RWPE1 (cell line): ENCODE data around the gene C16orf92.

Experiments
- CTCF ChIA-PET: fragments of 350-600 bp; sonication (Branson Sonifier 250); formaldehyde crosslinking; extraction: SDS; loops from one replicate; lab custom pipeline; 2021; lab: Yijun Ruan, JAX
- POLR2A ChIA-PET: fragments of 400-600 bp; formaldehyde crosslinking; extraction: SDS; loops from one replicate; lab custom pipeline; 2020; ENCODE audit warnings: antibody characterized with exemption; ENCODE audit not compliant: low non-redundant PET; lab: Yijun Ruan, JAX
- DNase-seq: peaks from one replicate; pipeline ENCODE4 v3.0.0; 2012; ENCODE audit warnings: low spot score
- H3K27ac ChIP-seq: fragments of 450-650 bp; 2 replicates; pipeline ENCODE4 v1.5.1; 2017
- CTCF ChIP-seq: fragments of 450-650 bp; conservative IDR thresholded peaks from 2 replicates; pipeline ENCODE4 v1.5.1; 2017; ENCODE audit warnings: low read depth, mild to moderate bottlenecking

Gene C16orf92

GRCh38 chr16:29988346-29989075 lies 34.5 kb upstream of the C16orf92 start:
- POLR2A ChIA-PET: no interaction called here
- CTCF ChIA-PET: no interaction called here
- H3K27ac ChIP-seq: peak overlapping the region; percentile 50
- no peak for TF ChIP-seq CTCF
- no peak for DNase-seq

- no peak for TF ChIP-seq CTCF
- no peak for DNase-seq
- CTCF ChIA-PET: no interaction called here
- peak overlapping the region; percentile 50 for H3K27ac ChIP-seq
- POLR2A ChIA-PET: no interaction called here
Measured at GRCh38 chr16:29989111-29989858, 33.7 kb upstream of the C16orf92 start.

- POLR2A ChIA-PET: no interaction called here
- no peak overlapping the region for H3K27ac ChIP-seq
- no peak for TF ChIP-seq CTCF
- CTCF ChIA-PET: no interaction called here
- no peak for DNase-seq
Measured at GRCh38 chr16:29990034-29990433, 33.0 kb upstream of the C16orf92 start.

GRCh38 chr16:29990883-29991570 lies 32.0 kb upstream of the C16orf92 start:
- peak overlapping the region; percentile 97 for H3K27ac ChIP-seq
- ChIA-PET CTCF (no interaction called here), POLR2A (no interaction called here)
- no peak for DNase-seq
- TF ChIP-seq CTCF: no peak

- H3K27ac ChIP-seq: peak overlapping the region; percentile 97
- CTCF ChIA-PET: no interaction called here
- no peak for DNase-seq
- POLR2A ChIA-PET: no interaction called here
- TF ChIP-seq CTCF: no peak
Measured at GRCh38 chr16:29991571-29991904, 31.5 kb upstream of the C16orf92 start.

GRCh38 chr16:29992344-29992967 lies 30.5 kb upstream of the C16orf92 start:
- H3K27ac ChIP-seq: peak overlapping the region; percentile 97
- no peak for DNase-seq
- no peak for TF ChIP-seq CTCF
- CTCF ChIA-PET: no interaction called here
- POLR2A ChIA-PET: interaction anchor here (0.5 to 0.6 kb wide), 2 partner anchors 92 to 93 kb away, joined by 3 to 5 read pairs; partner anchors contain the start of gene SEZ6L2
